Fibroblast of mammary gland (primary cell): Measurements from ENCODE around the gene GKAP1.
"Not testable (repeated sequence)": the region's sequence is repeated elsewhere in the genome, so short reads cannot be mapped to it uniquely, and the experiment has no call there.

Source experiments
- DNase-seq: peaks from one replicate; pipeline ENCODE4 v3.0.0-alpha.2; 2010; ENCODE audit warnings: low read depth
- H3K4me3 ChIP-seq: 2 replicates; pipeline ENCODE4 v1.5.1; 2011; ENCODE audit warnings: low read depth, mild to moderate bottlenecking, low read length, moderate library complexity; ENCODE audit not compliant: control insufficient read depth
- TF ChIP-seq, protein P1 (sequence below): conservative IDR thresholded peaks from 2 replicates; pipeline ENCODE4 v1.5.1; 2011; ENCODE audit warnings: low read depth, low read length, inconsistent platforms; ENCODE audit not compliant: control insufficient read depth, insufficient read depth

The GKAP1 gene

DNA sequence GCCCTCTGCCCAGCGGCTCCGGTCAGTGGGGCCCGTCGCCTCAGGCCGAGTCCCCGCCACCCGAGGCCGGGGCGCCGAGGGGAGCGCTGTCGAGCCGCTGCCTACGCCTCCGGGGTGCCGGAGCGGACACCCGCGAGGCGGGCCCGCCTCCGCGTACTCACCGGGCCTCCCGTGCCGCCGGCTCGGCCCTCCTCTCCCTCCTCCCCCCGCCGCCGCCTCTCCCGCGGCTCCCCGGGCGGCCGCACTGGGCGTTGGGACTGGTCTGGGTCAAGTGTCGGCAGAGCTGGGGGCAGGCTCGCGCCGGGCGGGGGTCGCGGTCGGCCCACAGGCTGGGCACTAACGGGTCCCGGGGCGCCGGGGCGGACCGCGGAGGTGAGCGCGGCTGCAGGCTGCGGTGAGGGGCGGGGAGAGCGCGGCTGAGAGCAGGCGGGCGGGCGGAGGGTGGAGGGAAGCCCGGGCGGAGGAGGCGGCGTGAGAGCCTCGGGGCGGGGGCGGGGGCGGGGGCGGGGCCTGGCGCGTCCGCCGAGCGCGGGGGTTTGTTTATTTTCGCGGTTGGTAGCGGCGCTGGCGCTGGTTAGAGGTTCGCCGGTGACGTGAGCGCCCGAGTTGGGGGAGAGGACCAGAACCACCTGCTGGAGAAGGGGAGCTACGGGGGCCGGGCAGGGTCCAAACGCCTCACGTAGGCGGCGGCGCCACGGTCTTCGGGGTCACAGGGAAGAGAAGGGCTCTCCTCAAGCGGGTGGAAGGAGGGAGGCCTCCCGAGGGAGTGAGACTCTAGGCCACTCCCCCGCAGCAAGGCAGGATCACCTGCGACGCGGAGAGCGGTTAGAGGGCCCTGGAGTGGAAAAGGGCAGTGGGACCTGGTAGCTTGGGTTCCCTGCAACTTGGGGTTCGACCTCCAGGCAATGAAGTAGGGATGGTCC lies at the start of gene GKAP1:
Gene GKAP1, minus strand, starts transcription at position 414 of the 923 bp plus-strand sequence. CDS start 11,252 bp downstream, outside the sequence.
- peak; percentile 48 for DNase-seq
- H3K4me3 ChIP-seq, result peak within 1 kb of the TSS; percentile 50

DNA sequence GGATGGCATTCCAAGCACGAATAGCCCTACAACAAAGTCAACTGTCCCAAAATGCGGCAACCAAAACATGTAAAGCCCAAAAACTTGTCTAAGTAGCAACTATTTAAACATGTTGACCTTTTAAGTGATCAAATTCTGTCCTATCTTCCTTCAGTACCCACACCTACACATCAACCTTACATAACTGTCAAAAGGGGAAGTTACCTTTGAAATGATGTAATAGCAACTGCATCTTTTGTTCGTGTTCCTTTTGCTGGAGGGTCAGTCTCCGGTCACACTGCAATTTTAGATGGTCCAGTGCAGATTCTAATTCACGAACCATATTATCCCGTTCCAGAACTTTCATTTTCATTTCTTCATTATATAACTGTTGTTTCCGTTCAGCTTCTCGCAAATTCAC lies 32.3 kb upstream of the GKAP1 start:
- DNase-seq, H3K4me3 ChIP-seq: not testable (repeated sequence)

DNA sequence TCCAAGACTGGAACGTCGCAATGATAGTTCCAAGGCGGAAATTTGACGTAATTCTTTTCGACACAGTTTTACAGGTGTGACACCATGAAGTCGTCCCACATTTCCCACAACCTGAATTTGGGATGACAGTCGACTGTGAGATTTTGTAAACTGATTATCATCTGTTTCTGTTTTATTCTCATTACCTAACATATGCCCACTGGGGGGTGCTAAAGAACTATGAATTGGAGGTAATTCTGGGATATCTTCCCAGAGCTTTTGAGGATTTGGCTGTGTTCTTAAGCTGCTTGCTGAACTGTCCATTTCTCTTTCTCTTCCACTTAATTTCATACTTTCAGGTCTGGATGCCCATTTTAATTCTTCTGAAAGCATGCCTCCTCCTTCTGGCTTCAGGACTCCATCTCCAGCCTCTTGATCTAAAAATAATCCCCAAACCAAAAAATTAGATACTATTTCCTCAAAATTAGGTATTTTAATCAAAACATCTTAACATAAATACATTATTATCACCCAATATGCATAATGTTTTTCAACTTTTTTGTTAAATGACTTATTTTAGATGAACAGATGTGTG lies 19.6 kb upstream of the GKAP1 start:
- not testable (repeated sequence) for DNase-seq, H3K4me3 ChIP-seq

DNA sequence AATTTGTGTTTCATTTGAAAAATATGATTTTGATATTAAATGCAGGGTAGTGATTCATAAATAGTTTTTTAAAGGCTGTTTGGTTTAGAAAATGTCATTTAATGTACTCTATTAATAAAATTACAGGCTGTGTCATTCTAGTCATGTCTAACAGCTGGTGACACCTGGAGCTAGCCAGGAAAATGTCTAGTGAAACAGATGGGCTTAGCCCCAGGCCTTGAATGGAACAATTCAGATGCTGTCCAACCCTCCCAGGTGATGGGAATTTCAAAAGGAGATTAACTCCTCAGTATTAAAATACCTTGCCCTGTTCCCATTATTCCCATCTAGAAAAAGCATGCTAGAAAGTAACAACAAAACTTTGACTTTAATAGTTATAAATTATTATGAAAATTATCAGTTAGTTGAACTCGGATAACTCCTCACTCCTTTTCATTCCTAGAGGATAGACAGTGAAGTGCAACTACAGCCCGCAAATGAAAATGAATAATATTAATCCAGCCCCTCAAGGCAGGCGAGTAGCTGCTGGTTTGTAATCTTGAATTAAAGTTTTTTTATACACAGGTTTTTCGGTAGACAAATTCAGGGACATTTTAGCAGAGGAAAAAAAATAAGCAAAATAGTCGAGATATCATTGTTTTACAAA lies 13.0 kb upstream of the GKAP1 start:
- H3K4me3 ChIP-seq, DNase-seq: not testable (repeated sequence)

DNA sequence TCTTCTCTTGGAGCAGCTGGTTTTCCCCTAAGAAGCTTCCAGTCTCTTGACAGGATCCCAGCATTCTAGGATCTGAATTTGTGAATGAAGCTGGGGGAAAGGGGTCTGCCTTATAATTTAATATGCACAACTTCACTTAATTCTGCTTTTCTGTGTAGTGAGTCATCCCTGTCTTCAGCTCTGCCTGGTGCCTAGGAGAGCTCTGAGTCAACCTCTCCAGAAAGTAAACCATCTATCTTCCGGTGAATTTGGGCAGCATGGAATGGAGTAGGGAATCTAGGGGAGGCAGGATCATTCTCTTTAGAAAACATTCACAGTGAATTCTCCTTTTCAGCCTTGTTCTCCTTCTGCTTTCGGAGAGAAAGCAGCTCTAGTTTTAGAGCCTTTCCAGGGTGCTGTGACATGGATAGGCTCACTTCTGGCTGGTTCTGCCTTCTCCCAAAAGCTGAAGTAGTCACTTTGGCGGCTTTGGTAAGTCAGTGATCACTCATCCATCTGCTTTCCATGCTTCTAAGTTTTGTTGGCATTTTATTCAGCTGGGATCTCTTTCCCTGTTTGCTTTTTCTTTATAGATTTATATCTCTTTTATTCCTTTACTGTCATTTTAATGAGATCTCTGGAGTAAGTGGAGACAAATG lies 7.5 kb upstream of the GKAP1 start:
- peak; percentile 64 for DNase-seq
- not testable (repeated sequence) for H3K4me3 ChIP-seq

DNA sequence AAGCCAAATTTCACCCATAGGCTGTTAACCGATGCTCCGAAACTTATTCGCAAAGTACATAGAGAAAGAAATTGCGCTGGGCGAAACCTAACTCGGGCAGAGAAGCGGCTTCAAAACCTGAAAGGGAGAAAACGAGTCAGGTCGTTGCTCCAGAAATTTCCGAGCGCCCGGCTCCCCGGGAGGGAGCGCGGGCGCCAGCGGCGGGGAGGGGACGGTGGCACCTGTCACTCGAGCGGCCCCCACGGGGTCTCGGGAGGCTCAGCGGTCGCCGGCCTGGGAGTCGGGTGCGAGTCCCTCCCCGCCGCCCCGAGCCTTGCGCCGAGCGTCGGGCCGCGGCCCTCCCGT lies 586 bp downstream of the GKAP1 start:
- not testable (repeated sequence) for DNase-seq
- H3K4me3 ChIP-seq, result peak overlapping the region; percentile 50

DNA sequence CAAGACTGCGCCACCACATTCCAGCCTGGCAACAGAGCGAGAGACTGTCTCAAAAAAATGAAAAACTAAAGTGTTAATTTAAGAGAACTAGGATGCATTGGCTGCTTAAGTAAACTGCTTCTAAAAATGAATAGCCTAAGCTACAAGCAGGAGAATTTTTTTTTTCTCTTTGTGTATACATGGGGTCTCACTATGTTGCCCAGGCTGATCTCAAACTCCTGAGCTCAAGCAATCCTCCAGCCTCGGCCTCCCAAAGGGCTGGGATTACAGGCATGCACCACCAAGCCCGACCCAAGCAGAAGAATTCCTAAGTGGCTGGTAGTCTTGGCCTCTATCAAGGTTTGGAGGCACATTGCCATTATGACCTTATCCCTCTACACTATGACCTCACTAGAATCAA lies 2.4 kb downstream of the GKAP1 start:
- not testable (repeated sequence) for DNase-seq, H3K4me3 ChIP-seq

DNA sequence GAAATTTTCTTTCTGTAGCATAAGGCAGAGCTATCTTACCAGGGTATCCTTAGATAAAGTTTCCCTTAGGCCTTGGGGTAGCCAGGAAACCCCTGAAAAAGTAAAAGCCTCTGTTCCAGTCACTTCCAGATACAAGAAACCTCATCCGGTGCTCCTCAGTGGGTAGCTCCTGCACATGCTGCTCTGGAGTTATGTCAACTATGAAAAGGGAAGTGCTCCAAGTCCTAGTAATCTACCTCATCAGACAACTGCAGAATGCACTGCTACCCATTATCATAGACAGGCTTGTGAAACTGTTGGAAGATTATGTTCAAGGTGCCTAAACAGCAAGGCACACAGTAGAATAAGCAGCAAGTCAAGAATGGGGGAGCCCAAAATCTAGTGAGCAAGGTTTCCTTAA lies 8.4 kb downstream of the GKAP1 start:
- DNase-seq, H3K4me3 ChIP-seq: not testable (repeated sequence)

DNA sequence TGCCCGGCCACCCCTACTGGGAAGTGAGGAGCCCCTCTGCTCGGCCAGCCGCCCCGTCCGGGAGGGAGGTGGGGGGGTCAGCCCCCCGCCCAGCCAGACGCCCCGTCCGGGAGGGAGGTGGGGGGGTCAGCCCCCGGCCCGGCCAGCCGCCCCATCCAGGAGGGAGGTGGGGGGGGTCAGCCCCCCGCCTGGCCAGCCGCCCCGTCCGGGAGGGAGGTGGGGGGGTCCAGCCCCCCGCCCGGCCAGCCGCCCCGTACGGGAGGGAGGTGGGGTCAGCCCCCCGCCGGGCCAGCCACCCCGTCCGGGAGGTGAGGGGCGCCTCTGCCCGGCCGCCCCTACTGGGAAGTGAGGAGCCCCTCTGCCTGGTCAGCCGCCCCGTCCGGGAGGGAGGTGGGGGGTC lies 13.1 kb downstream of the GKAP1 start:
- H3K4me3 ChIP-seq, DNase-seq: not testable (repeated sequence)

DNA sequence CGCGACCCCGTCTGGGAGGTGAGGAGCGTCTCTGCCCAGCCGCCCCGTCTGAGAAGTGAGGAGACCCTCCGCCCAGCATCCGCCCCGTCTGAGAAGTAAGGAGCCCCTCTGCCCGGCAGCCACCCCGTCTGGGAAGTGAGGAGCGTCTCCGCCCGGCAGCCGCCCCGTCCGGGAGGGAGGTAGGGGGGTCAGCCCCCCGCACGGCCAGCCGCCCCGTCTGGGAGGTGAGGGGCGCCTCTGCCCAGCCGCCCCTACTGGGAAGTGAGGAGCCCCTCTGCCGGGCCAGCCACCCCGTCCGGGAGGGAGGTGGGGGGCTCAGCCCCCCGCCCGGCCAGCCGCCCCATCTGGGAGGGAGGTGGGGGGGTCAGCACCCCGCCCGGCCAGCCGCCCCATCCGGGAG lies 13.6 kb downstream of the GKAP1 start:
- H3K4me3 ChIP-seq, result not testable (repeated sequence)

DNA sequence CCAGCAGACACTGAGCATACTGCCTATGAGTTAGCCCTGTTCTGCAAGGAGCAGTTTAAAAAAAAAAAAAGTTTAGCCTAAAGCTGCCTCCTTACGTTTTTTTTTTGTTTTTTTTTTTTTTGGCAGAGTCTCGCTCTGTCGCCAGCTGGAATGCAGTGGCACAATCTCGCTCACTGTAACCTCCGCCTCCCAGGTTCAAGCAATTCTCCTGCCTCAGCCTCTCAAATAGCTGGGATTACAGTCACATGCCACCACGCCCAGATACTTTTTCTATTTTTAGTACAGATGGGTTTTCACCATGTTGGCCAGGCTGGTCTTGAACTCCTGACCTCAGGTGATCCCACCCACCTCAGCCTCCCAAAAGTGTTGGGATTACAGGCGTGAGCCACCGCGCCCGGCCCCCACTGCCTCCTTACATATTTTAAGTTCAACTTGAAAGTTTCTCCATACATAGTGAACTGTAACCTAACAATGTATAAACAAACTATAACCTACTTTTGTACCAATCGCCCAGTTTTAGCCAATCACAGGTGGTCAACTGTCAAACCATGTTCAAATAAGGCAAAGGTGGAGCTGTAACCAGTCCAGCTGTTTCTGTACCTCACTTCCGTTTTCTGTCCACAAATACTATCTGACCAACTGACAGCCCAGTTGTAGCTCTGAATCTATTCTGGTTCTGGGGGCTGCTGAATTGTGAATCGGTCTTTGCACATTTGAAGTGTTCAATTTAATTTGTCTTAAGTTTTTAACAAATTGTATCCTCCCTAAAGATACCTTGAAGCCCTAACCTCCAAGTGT lies 17.1 kb downstream of the GKAP1 start:
- no peak overlapping the region for H3K4me3 ChIP-seq
- TF ChIP-seq, protein P1, sequence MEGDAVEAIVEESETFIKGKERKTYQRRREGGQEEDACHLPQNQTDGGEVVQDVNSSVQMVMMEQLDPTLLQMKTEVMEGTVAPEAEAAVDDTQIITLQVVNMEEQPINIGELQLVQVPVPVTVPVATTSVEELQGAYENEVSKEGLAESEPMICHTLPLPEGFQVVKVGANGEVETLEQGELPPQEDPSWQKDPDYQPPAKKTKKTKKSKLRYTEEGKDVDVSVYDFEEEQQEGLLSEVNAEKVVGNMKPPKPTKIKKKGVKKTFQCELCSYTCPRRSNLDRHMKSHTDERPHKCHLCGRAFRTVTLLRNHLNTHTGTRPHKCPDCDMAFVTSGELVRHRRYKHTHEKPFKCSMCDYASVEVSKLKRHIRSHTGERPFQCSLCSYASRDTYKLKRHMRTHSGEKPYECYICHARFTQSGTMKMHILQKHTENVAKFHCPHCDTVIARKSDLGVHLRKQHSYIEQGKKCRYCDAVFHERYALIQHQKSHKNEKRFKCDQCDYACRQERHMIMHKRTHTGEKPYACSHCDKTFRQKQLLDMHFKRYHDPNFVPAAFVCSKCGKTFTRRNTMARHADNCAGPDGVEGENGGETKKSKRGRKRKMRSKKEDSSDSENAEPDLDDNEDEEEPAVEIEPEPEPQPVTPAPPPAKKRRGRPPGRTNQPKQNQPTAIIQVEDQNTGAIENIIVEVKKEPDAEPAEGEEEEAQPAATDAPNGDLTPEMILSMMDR, result no peak

More for the DNA sequence above, 13.6 kb downstream of the GKAP1 start:
- DNase-seq, result not testable (repeated sequence)

DNA sequence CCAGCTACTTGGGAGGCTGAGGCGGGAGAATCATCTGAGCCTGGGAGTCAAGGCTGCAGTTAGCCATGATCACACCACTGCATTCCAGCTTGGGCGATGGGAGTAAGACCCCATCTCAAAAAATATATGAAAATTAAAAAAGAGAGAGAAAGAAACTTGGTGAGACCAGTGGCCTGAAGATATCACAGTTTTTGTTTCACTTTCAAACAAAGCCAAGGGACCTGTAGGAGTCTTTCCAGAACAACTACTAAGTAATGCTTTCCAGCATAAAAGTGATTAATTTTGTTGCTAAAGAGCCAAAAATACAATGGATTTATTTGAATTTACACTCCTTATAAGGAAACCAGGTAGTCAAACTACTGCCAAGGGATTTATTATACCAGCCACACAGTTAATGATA lies 23.5 kb downstream of the GKAP1 start:
- H3K4me3 ChIP-seq, result no peak overlapping the region
- TF ChIP-seq, protein P1, result no peak
- no peak for DNase-seq

More for the DNA sequence above, 17.1 kb downstream of the GKAP1 start:
- DNase-seq, result no peak
